Activated CD8-positive, alpha-beta T cell treated with anti-CD3 and anti-CD28 coated beads for 36 hours (primary cell): ENCODE data around the gene ATP9B. TPM values are rescaled to one million over a fixed set of nuclear protein-coding genes. Genes with fewer than 3 reads are reported as not detected.
"Not testable (repeated sequence)": the region's sequence is repeated elsewhere in the genome, so short reads cannot be mapped to it uniquely, and the experiment has no call there.

Experiments
- ATAC-seq: fragments of 200-7000 bp; cut with Tn5 transposase; one replicate; pipeline ENCODE4 v1.10.0; 2021; ENCODE audit warnings: mild to moderate bottlenecking, moderate library complexity
- CTCF ChIA-PET: fragments of 350-600 bp; sonication (Branson Sonifier 250); formaldehyde crosslinking; loops from one replicate; lab custom pipeline; 2021; ENCODE audit warnings: antibody characterized with exemption; lab: Charles Lee
- POLR2A ChIA-PET: fragments of 350-600 bp; sonication (Branson Sonifier 250); formaldehyde crosslinking; loops from one replicate; lab custom pipeline; 2021; ENCODE audit warnings: antibody characterized with exemption; lab: Charles Lee
- DNase-seq: peaks from one replicate; pipeline ENCODE4 v3.0.0-alpha.2; 2020
- H3K27ac Mint-ChIP-seq: one replicate; pipeline ENCODE4 v1.8.0; 2021; ENCODE audit warnings: mild to moderate bottlenecking, mixed read lengths
- H3K27me3 Mint-ChIP-seq: one replicate; pipeline ENCODE4 v1.8.0; 2021; ENCODE audit warnings: mixed read lengths
- H3K36me3 Mint-ChIP-seq: one replicate; pipeline ENCODE4 v1.8.0; 2021; ENCODE audit warnings: low read depth, mixed read lengths
- H3K4me1 Mint-ChIP-seq: one replicate; pipeline ENCODE4 v1.8.0; 2021; ENCODE audit warnings: low read depth, mixed read lengths
- H3K4me3 Mint-ChIP-seq: one replicate; pipeline ENCODE4 v1.8.0; 2021; ENCODE audit warnings: mild to moderate bottlenecking, moderate library complexity, mixed read lengths
- H3K9me3 Mint-ChIP-seq: one replicate; pipeline ENCODE4 v1.8.0; 2021; ENCODE audit warnings: mixed read lengths
- intact Hi-C: fragments of 100-400 bp; cut with micrococcal nuclease; formaldehyde crosslinking; loops from one replicate; pipeline ENCODE4 v1.10.0; 2022
- total RNA-seq, 2 experiments: library from RNA; stranded (reverse); gene quantifications; one replicate each; pipeline ENCODE4 v1.2.3, GENCODE V29; 2021
- TF ChIP-seq, protein P1 (sequence below): fragments of 200-600 bp; IDR thresholded peaks from one replicate; pipeline ENCODE4 v1.8.0; 2022; ENCODE audit warnings: antibody characterized with exemption, mild to moderate bottlenecking

The ATP9B gene
- total RNA-seq, 2 experiments from 2014 or later = 18.9 to 21.1 TPM

DNA sequence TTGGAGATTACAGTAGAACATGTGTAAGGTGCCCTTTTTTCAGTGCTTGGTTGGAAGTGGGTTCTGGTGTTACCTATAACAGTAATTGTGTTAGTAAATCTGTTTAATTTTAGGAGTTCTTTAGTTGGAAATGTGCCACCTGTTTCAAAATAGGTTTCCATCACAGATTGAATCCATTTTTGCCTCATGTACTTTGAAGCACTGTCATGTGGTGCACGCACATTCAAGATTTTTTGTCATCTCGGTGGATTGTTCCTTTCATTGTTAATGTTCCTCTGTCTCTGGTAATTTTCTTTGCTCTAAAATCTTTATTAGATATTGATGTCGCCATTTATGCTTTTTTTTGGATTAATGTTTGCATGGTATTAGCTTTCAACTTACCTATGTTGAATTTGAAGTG is 1.3 kb downstream of the ATP9B start:
- no peak for ATAC-seq
- peaks cover 26% of the 10 kb centered on the region for H3K9me3 Mint-ChIP-seq

DNA sequence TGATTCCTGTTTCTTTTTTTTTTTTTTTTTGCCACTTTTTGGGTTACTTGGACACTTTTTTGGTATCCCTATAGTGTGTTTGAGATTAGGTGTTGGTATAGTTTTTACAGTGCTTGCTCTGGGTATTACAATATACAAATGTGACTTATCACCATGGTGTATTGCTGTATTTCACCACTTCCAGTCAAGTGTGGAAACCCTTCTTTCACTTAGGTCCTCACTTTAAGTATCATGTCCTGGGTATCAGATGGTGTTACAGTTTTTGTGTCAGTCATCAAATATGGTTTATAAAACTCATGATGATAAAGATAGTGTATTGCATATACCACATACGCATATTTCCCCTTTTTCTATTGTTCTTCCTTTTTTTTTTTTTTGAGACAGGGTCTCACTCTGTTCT is 1.8 kb downstream of the ATP9B start:
- DNase-seq (no peak), ATAC-seq (no peak)
- TF ChIP-seq, protein P1, sequence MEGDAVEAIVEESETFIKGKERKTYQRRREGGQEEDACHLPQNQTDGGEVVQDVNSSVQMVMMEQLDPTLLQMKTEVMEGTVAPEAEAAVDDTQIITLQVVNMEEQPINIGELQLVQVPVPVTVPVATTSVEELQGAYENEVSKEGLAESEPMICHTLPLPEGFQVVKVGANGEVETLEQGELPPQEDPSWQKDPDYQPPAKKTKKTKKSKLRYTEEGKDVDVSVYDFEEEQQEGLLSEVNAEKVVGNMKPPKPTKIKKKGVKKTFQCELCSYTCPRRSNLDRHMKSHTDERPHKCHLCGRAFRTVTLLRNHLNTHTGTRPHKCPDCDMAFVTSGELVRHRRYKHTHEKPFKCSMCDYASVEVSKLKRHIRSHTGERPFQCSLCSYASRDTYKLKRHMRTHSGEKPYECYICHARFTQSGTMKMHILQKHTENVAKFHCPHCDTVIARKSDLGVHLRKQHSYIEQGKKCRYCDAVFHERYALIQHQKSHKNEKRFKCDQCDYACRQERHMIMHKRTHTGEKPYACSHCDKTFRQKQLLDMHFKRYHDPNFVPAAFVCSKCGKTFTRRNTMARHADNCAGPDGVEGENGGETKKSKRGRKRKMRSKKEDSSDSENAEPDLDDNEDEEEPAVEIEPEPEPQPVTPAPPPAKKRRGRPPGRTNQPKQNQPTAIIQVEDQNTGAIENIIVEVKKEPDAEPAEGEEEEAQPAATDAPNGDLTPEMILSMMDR = no peak
- CTCF ChIA-PET = no interaction called here
- H3K4me3 Mint-ChIP-seq = peak overlapping the region; percentile 82
- POLR2A ChIA-PET = no interaction called here
- intact Hi-C loops = no loop called here
- H3K9me3 Mint-ChIP-seq = peaks cover 21% of the 10 kb centered on the region
- no peaks in the 10 kb centered on the region for H3K27me3 Mint-ChIP-seq
- peaks cover 41% of the 10 kb centered on the region for H3K4me1 Mint-ChIP-seq
- H3K36me3 Mint-ChIP-seq = peaks cover 48% of the 10 kb centered on the region
- peak overlapping the region; percentile 60 for H3K27ac Mint-ChIP-seq

More for the DNA sequence above, 1.3 kb downstream of the ATP9B start:
- intact Hi-C loops = no loop called here
- ChIA-PET CTCF (interaction anchor here (0.8 to 1.2 kb wide), 2 partner anchors 15 to 309 kb away, joined by 3 to 4 read pairs; no protein-coding TSS in a partner anchor), POLR2A (no interaction called here)
- Mint-ChIP-seq H3K4me1 (peaks cover 37% of the 10 kb centered on the region), H3K36me3 (peaks cover 51% of the 10 kb centered on the region), H3K27ac (peak overlapping the region; percentile 92), H3K4me3 (peak overlapping the region; percentile 82), H3K27me3 (no peaks in the 10 kb centered on the region)
- DNase-seq = no peak
- TF ChIP-seq, protein P1 = no peak

DNA sequence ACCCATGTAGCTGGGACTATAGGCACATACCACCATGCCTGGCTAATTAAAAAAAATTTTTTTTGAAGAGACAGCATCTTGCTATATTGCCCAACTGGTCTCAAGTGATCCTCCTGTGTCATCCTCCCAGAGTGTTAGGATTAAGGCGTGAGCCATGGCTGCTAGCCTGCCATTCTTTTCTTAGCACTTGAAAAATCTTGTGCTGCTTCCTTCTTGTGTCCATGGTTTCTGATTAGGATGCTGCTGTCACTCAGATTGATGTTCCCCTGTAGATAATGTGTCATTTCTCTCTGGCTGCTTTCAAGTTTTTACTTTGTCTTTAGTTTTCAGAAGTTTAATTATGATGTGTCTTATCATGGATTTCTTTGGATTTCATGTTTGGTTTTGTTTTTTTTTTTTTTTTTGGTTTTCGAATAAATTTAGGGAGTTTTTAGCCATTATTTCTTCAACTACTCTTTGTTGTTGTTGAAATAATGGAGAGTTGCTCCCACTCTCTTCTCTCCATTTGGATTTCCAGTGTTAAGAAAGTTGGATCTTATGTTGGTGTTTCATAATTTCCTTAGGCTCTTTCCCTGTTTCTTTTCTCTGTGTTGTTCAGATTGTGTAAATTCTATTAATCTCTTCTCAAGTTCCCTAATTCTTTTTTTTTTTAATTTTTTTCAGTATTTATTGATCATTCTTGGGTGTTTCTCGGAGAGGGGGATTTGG is 2.5 kb downstream of the ATP9B start:
- DNase-seq (no peak), ATAC-seq (no peak)
- Mint-ChIP-seq H3K9me3 (peaks cover 14% of the 10 kb centered on the region), H3K4me1 (peaks cover 48% of the 10 kb centered on the region), H3K36me3 (peaks cover 42% of the 10 kb centered on the region), H3K27me3 (no peaks in the 10 kb centered on the region), H3K27ac (peak overlapping the region; percentile 21), H3K4me3 (peak overlapping the region; percentile 18)
- ChIA-PET POLR2A (no interaction called here), CTCF (no interaction called here)
- intact Hi-C loops = no loop called here
- TF ChIP-seq, protein P1 = no peak

DNA sequence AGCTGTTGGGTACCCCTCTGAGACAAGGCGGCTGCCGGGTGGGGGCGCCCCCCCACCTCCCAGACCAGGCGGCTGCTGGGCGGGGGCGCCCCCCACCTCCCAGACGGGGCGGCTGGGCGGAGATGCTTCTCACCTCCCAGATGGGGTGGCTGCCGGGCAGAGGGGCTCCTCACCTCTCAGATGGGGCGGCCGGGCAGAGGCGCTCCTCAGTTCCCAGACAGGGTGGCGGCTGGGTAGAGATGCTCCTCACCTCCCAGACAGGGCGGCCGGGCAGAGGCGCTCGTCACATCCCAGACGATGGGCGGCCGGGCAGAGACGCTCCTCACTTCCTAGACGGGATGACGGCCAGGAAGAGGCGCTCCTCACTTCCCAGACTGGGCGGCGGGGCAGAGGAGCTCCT is 3.5 kb downstream of the ATP9B start:
- H3K4me3 Mint-ChIP-seq, H3K27ac Mint-ChIP-seq, H3K27me3 Mint-ChIP-seq, POLR2A ChIA-PET, H3K9me3 Mint-ChIP-seq, DNase-seq, intact Hi-C loops, CTCF ChIA-PET, ATAC-seq: not testable (repeated sequence)
- Mint-ChIP-seq H3K36me3 (peaks cover 32% of the 10 kb centered on the region), H3K4me1 (peaks cover 50% of the 10 kb centered on the region)

DNA sequence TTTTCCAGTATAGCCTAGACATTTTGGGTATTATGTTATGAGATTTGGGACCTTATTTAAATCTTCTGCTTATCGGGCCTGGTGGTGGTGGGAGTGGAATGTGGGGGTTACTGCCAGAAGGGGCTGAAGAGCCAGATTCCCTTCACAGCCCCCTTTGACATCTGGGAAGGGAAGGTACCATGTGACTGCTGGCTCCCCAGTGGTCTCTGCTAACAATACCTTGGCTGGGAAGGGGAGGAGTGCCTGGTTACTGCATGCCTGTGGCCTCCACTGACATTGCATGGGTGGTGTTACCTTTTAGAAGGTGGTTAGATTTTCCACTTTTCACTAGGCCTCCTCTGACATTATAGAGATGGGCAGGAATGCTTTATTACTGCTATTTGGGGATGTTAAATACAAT is 8.0 kb downstream of the ATP9B start:
- ChIA-PET CTCF (no interaction called here), POLR2A (no interaction called here)
- peaks cover 13% of the 10 kb centered on the region for H3K9me3 Mint-ChIP-seq
- ATAC-seq (no peak), DNase-seq (no peak)
- no peaks in the 10 kb centered on the region for H3K27me3 Mint-ChIP-seq
- intact Hi-C loops = no loop called here
- H3K36me3 Mint-ChIP-seq = peaks cover 66% of the 10 kb centered on the region
- peaks cover 61% of the 10 kb centered on the region for H3K4me1 Mint-ChIP-seq
- no peak overlapping the region for H3K4me3 Mint-ChIP-seq
- TF ChIP-seq, protein P1 = no peak
- H3K27ac Mint-ChIP-seq = peak overlapping the region; percentile 0

DNA sequence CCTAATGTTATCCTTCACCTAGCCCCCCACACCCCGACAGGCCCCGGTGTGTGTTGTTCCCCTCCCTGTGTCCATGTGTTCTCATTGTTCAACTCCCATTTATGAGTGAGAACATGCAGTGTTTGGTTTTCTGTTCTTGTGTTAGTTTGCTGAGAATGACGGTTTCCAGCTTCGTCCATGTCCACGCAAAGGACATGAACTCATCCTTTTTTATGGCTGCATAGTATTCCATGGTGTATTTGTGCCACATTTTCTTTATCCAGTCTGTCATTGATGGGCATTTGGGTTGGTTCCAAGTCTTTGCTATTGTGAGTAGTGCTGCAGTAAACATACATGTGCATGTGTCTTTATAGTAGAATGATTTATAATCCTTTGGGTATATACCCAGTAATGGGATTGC is 9.6 kb downstream of the ATP9B start:
- POLR2A ChIA-PET, ATAC-seq, H3K4me3 Mint-ChIP-seq, intact Hi-C loops, H3K27me3 Mint-ChIP-seq, CTCF ChIA-PET, DNase-seq, H3K27ac Mint-ChIP-seq: not testable (repeated sequence)
- Mint-ChIP-seq H3K36me3 (peaks cover 62% of the 10 kb centered on the region), H3K4me1 (peaks cover 60% of the 10 kb centered on the region), H3K9me3 (peaks cover 15% of the 10 kb centered on the region)
